ENCODE data around the gene DDX31.

Gene DDX31

DNA sequence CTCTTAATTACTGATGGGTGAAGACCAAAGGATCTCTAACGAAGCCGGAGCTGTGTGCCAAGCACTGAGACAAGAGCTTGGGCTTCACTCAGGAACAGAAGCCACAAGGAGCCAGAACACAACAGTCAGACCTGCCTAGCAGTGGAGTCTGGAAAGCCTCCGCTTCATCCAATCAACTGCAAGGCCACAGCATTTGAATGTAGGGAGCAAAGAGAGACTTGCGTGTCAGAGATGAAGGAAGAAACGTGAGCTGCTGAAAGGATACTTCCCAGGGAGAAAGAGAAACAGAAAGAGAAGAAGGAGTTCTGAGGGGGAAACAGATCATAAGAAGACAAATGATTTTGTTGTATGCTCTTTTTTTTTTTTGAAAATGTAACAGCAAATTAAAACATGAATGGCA, 43.5 kb downstream of the DDX31 start:
- Histone ChIP-seq H3K36me3 (ENCODE audit: control insufficient read depth, insufficient read depth, low read length) (peaks cover 20% of the 10 kb centered on the region), H3K27me3 (replicated peaks; ENCODE audit: control insufficient read depth, insufficient read depth, low read length) (no peaks in the 10 kb centered on the region), H3K4me3 (replicated peaks; ENCODE audit: low read depth, low read length) (no peak overlapping the region)
- no peak for DNase-seq (ENCODE audit: extremely low read depth, insufficient read length)
- TF ChIP-seq, protein P1, sequence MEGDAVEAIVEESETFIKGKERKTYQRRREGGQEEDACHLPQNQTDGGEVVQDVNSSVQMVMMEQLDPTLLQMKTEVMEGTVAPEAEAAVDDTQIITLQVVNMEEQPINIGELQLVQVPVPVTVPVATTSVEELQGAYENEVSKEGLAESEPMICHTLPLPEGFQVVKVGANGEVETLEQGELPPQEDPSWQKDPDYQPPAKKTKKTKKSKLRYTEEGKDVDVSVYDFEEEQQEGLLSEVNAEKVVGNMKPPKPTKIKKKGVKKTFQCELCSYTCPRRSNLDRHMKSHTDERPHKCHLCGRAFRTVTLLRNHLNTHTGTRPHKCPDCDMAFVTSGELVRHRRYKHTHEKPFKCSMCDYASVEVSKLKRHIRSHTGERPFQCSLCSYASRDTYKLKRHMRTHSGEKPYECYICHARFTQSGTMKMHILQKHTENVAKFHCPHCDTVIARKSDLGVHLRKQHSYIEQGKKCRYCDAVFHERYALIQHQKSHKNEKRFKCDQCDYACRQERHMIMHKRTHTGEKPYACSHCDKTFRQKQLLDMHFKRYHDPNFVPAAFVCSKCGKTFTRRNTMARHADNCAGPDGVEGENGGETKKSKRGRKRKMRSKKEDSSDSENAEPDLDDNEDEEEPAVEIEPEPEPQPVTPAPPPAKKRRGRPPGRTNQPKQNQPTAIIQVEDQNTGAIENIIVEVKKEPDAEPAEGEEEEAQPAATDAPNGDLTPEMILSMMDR (IDR thresholded peaks at IDR 0.05; ENCODE audit: insufficient read depth, low read length, poor library complexity, severe bottlenecking): no peak

- peaks cover 14% of the 10 kb centered on the region for H3K36me3 ChIP-seq (ENCODE audit: control insufficient read depth, insufficient read depth, low read length)
Measured at GRCh38 chr9:132622159-132622558, 47.6 kb downstream of the DDX31 start.

GRCh38 chr9:132616725-132617124, 53.1 kb downstream of the DDX31 start:
- no peaks in the 10 kb centered on the region for H3K27me3 ChIP-seq (replicated peaks; ENCODE audit: control insufficient read depth, insufficient read depth, low read length)
- no peak for DNase-seq (ENCODE audit: extremely low read depth, insufficient read length)
- no peak overlapping the region for H3K4me3 ChIP-seq (replicated peaks; ENCODE audit: low read depth, low read length)
- TF ChIP-seq, protein P1 (IDR thresholded peaks at IDR 0.05; ENCODE audit: insufficient read depth, low read length, poor library complexity, severe bottlenecking): no peak
- peaks cover 13% of the 10 kb centered on the region for H3K36me3 ChIP-seq (ENCODE audit: control insufficient read depth, insufficient read depth, low read length)

More at GRCh38 chr9:132622159-132622558, 47.6 kb downstream of the DDX31 start:
- TF ChIP-seq, protein P1 (IDR thresholded peaks at IDR 0.05; ENCODE audit: insufficient read depth, low read length, poor library complexity, severe bottlenecking): no peak
- DNase-seq (ENCODE audit: extremely low read depth, insufficient read length): no peak
- Histone ChIP-seq H3K4me3 (replicated peaks; ENCODE audit: low read depth, low read length) (no peak overlapping the region), H3K27me3 (replicated peaks; ENCODE audit: control insufficient read depth, insufficient read depth, low read length) (no peaks in the 10 kb centered on the region)

- Histone ChIP-seq H3K27me3 (replicated peaks; ENCODE audit: control insufficient read depth, insufficient read depth, low read length) (no peaks in the 10 kb centered on the region), H3K4me3 (replicated peaks; ENCODE audit: low read depth, low read length) (no peak overlapping the region), H3K36me3 (ENCODE audit: control insufficient read depth, insufficient read depth, low read length) (peaks cover 19% of the 10 kb centered on the region)
- TF ChIP-seq, protein P1 (IDR thresholded peaks at IDR 0.05; ENCODE audit: insufficient read depth, low read length, poor library complexity, severe bottlenecking): no peak
- no peak for DNase-seq (ENCODE audit: extremely low read depth, insufficient read length)
Measured at GRCh38 chr9:132615774-132616173, 54.0 kb downstream of the DDX31 start.

DNA sequence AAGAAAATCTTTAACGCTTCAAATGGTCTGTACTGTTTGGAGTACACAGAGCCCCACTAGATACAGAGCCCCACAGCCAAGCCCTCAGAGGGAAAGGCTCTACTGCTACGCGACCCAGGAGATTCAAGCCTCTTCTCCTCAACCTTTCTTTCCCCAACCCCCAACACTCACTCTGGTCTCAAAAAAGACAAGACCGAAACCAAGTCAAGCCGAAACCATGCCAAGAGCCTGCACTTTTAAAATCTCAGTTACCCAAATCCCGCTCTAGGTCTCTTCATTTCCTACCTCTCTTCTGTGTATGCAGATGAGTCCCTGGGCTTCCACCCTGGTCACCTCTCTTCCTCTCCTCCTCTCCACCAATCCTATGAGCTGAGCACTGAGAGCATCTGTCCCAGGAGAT, 55.5 kb downstream of the DDX31 start:
- Histone ChIP-seq H3K27me3 (replicated peaks; ENCODE audit: control insufficient read depth, insufficient read depth, low read length) (no peaks in the 10 kb centered on the region), H3K4me3 (replicated peaks; ENCODE audit: low read depth, low read length) (no peak overlapping the region), H3K36me3 (ENCODE audit: control insufficient read depth, insufficient read depth, low read length) (peaks cover 21% of the 10 kb centered on the region)
- no peak for DNase-seq (ENCODE audit: extremely low read depth, insufficient read length)
- TF ChIP-seq, protein P1 (IDR thresholded peaks at IDR 0.05; ENCODE audit: insufficient read depth, low read length, poor library complexity, severe bottlenecking): no peak

DNA sequence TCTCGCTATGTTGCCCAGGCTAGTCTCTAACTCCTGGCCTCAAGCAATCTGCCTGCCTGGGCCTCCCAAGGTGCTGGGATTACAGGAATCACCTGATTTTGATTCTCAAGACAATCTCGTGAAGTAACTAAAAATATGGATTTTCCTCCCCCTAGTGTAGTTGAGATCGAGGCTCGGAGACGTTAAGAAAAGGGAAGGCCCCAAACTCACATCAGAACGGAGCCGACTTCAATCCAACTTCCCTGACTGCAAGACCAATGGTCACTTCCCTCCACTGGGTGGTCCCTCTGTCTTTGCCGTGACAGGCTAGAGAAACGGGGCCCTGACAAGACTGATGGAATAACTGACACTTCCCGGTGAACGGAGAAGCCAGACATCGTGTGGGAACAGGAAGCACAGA, 59.1 kb downstream of the DDX31 start:
- no peak for DNase-seq (ENCODE audit: extremely low read depth, insufficient read length)

More for the DNA sequence above, 59.1 kb downstream of the DDX31 start:
- Histone ChIP-seq H3K36me3 (ENCODE audit: control insufficient read depth, insufficient read depth, low read length) (peaks cover 20% of the 10 kb centered on the region), H3K4me3 (replicated peaks; ENCODE audit: low read depth, low read length) (no peak overlapping the region), H3K27me3 (replicated peaks; ENCODE audit: control insufficient read depth, insufficient read depth, low read length) (no peaks in the 10 kb centered on the region)
- TF ChIP-seq, protein P1 (IDR thresholded peaks at IDR 0.05; ENCODE audit: insufficient read depth, low read length, poor library complexity, severe bottlenecking): no peak

Data from GM06990 (cell line).